A673 (cell line): Measurements from ENCODE around the gene NAB2.

Source experiments
- EZH2 ChIP-seq: fragments of 200-600 bp; sonication (generic); IDR thresholded peaks from 2 replicates; pipeline ENCODE4 v1.6.1; 2017; ENCODE audit warnings: borderline replicate concordance, low read depth, mild to moderate bottlenecking, mixed read lengths, antibody characterized with exemption, low read length; ENCODE audit not compliant: poor library complexity, severe bottlenecking
- TF ChIP-seq, protein P1 (sequence below): fragments of 300-800, 200-600 bp; sonication (generic); conservative IDR thresholded peaks from 2 replicates; pipeline ENCODE4 v1.5.1; 2017; ENCODE audit warnings: low read depth, mild to moderate bottlenecking, antibody characterized with exemption, low read length, moderate library complexity, mixed read lengths

DNA sequence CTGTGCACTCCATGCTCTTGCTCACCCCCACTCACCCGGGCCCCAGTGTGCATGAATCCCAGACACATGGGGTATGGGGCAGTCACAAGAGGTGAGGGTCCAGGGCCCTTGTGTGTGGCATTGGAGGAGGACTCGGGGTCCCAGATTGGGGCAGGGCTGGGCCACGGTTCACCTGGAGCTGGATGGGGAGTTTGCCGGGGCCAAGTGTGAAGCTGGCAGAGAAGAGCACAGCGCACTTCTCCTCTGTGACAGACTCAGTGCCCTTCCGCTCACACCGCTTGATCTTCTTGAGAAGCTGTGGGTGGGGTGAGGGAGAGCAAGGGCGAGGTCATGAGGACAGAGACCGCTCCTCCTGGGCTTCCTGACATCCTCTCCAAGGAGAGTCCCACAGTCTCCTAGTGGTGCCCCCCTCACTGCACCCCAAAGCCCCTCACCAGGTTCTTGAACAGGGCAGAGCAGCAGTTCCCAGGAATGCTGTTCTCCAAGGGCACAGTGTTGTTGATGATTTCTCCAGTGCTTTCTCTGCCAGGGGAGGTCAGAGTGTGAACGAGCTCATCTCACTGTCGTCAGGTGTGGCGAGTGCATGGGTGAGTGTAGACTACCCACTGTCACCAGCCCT lies 15.5 kb downstream of the NAB2 start:
- TF ChIP-seq, protein P1, sequence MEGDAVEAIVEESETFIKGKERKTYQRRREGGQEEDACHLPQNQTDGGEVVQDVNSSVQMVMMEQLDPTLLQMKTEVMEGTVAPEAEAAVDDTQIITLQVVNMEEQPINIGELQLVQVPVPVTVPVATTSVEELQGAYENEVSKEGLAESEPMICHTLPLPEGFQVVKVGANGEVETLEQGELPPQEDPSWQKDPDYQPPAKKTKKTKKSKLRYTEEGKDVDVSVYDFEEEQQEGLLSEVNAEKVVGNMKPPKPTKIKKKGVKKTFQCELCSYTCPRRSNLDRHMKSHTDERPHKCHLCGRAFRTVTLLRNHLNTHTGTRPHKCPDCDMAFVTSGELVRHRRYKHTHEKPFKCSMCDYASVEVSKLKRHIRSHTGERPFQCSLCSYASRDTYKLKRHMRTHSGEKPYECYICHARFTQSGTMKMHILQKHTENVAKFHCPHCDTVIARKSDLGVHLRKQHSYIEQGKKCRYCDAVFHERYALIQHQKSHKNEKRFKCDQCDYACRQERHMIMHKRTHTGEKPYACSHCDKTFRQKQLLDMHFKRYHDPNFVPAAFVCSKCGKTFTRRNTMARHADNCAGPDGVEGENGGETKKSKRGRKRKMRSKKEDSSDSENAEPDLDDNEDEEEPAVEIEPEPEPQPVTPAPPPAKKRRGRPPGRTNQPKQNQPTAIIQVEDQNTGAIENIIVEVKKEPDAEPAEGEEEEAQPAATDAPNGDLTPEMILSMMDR = no peak
- TF ChIP-seq EZH2 = no peak
